Ovary (tissue), 3 donors: ENCODE results near the gene CFAP299.

ENCODE experiments used
- CTCF ChIP-seq, 3 donors: fragments of 450-650 bp in 2 of 3; fragments of 200-600 bp in 1 of 3; IDR thresholded peaks; one replicate each; pipeline versions ENCODE4 v1.5.1 to v1.8.0; 2016 to 2022; ENCODE audit warnings: antibody characterized with exemption in 3 of 3, mild to moderate bottlenecking in 1 of 3
- EP300 ChIP-seq: sonication (generic); formaldehyde crosslinking; IDR thresholded peaks from one replicate; pipeline ENCODE4 v1.6.1; 2017; ENCODE audit warnings: antibody characterized with exemption
- POLR2A ChIP-seq: fragments of 450-650 bp; IDR thresholded peaks from one replicate; pipeline ENCODE4 v1.6.1; 2017; ENCODE audit warnings: antibody characterized with exemption, mild to moderate bottlenecking, moderate library complexity
- donor health status: DM: no; HTN: no; CAD: no.

- no peak for TF ChIP-seq CTCF (IDR thresholded peaks at IDR 0.05)
- TF ChIP-seq POLR2A, result no peak
- no peak for TF ChIP-seq EP300
Observed at GRCh38 chr4:80295336-80295735, 40.2 kb upstream of the CFAP299 start.
